Measurements from ENCODE around the gene BEND6.
A peak's percentile ranks its signal among the peaks of the same experiment; 100 is the strongest.

DNA sequence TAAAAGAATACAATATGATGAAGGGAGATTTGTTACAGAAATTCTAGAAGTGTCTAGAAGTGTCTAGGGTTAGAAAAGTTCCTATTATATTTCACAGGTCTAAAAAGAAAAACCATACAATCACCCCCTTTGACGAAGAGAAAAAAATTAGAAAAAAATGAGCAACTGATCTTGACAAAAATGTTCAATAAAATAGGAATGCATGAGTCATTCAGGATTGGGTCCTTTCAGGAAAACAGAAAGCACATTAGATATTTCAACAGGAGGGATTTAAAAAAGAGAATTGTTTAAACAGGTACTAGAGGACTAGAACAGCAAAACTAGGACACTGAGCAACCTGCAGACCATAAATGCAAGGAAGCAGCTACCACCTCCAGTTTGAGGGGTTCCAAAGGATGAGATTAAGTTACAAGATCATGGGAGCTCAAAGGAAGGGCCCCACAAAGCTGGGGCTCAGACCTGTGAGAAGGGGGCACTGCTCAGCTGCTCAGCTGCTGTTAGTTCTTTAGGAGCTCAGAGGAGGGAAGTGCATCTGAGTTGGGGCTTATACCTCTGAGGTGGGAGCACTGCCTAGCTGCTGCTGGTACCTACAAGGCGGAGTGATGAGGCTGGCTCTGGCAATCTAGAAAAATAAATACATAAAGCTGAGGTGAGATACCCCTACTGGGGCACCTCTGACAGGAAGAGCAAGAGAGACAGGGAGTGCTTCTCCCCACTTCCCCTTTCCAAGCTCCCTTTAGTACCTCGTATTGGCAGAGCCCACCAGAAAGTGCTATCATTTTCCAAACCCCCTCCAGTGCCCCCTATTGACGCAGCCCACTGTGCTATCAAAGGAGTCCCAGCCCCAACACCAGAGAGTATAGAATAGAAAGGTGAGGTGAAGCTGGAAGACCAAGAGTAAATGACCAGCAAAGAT is 27.1 kb upstream of the BEND6 start:
- TF ChIP-seq EZH2phosphoT487 (IDR thresholded peaks at IDR 0.05; ENCODE audit: low read depth), result no peak
- 0 out of 2 replicates have a peak, but pooled peaks have one; percentile 10 for TF ChIP-seq CTCF (IDR thresholded peaks at IDR 0.05; ENCODE audit: low read depth, low read length)
